GM18502 (cell line): ENCODE measurements around the gene ATP6V1B1.
"Not testable (repeated sequence)": the region's sequence is repeated elsewhere in the genome, so short reads cannot be mapped to it uniquely, and the experiment has no call there.

Experiments used
- ATAC-seq: cut with Tn5 transposase; IDR thresholded peaks from one replicate; pipeline ENCODE4 v1.9.1; 2021; ENCODE audit warnings: mild to moderate bottlenecking; ENCODE audit not compliant: unreplicated experiment, poor library complexity

ATP6V1B1 gene

DNA sequence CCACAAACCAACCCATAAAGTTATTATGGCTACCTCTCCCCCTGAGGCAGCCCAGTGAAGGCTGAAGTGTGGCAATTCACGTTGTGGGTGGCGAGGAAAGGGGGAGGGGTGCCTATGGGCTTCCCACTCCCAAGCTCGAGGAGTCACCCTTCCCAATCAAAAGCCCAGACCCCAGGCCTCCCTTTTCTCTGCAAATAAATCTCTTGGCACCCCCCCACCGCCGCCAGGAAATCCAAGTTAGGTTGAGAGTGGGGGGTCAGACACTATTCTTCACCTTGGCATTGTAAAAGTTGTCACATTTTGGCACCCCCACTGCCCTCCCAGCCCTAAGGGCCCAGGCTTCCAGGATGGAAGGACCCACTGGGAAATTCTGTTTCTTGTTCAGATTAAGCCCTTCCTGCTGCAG, 49.6 kb downstream of the ATP6V1B1 start:
- no peak for ATAC-seq

DNA sequence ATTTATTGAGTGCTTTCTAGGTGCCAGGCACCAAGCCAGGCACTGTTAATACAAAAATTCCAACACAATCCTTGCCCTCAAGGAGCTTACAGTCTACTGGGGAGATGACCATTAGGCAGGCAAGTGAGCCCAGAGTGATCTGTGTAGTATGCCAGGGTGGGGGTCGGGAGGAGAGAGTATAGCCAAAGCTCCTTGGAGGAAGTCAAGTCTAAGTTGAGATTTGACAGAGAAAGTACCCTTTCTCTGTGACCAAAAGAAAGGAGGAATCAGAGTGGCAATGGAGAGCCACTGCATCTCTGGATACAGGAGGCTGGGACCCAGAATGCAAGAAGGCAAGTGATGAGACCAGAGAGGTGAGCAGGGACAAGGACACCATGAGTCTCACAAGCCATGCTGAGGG, 50.3 kb downstream of the ATP6V1B1 start:
- no peak for ATAC-seq

DNA sequence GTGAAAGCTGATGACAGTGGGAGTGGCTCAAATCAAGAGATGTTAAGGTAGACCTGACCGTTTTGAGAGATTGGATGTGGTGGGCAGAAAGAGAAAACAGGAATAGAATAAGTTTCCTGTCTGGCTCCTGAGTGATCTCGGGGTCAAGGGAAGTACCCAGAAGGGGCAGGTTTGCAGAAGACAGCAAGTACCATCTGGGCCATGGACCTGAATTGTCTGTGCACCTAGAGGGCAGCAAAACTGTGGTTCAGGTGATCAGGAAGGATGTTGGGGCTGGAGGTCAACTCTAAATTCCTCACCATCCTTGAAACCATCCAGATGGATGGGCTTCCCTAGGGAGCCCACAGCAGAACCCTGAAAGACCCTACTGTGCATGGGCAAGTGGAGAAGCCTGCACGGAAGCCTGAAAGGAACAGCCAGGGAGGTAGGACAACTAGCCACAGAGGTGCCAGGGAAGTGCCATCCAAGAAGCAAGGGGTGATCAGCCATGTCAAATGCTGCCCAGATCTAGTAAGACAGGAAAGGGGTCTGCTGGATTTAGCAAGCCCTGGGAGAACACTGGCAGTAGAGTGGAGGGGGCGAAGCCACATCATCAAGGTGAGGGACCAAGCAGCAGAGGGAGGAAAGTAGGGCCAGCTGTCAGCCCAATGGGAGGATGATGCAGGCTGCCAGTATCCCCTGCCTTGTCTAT, 50.9 kb downstream of the ATP6V1B1 start:
- ATAC-seq: no peak

DNA sequence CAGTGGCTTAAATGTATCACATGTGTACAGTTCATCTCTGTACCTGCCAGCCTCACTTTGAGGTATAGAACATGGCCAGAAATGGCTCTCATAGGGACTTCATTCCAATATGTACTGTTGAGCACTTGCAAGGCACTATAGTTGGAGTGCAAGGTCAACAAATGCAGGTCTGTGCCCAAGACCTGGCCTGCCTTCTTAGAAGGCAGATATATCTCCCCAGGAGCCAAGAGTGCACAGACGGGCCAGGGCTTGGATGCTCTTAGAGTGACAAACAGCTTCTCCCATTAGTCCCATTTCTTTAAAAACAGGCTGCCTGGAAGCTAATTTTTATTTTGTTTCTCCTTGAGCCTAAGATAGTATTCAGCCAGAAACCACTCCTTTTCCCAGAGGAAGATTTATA, 51.7 kb downstream of the ATP6V1B1 start:
- no peak for ATAC-seq

DNA sequence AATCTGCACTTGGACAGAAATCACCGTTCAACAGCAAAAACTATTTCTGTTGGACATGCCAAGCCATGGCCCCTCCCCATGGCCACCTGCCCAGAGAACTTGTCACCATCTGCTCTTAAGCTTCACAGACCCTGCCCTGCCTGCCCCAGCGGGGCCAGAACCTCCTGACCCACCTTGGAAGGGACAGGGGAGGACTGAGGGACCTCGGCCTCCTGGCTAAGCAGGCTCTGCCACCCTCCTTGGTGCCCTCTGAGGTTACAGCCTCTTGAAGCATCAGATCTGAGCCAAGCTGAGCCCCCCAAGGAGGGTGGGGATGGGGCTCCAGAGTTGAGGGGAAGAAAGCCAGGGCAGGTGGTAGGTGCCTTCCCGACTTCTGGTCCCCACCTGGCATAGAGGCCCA, 52.5 kb downstream of the ATP6V1B1 start:
- ATAC-seq: no peak

DNA sequence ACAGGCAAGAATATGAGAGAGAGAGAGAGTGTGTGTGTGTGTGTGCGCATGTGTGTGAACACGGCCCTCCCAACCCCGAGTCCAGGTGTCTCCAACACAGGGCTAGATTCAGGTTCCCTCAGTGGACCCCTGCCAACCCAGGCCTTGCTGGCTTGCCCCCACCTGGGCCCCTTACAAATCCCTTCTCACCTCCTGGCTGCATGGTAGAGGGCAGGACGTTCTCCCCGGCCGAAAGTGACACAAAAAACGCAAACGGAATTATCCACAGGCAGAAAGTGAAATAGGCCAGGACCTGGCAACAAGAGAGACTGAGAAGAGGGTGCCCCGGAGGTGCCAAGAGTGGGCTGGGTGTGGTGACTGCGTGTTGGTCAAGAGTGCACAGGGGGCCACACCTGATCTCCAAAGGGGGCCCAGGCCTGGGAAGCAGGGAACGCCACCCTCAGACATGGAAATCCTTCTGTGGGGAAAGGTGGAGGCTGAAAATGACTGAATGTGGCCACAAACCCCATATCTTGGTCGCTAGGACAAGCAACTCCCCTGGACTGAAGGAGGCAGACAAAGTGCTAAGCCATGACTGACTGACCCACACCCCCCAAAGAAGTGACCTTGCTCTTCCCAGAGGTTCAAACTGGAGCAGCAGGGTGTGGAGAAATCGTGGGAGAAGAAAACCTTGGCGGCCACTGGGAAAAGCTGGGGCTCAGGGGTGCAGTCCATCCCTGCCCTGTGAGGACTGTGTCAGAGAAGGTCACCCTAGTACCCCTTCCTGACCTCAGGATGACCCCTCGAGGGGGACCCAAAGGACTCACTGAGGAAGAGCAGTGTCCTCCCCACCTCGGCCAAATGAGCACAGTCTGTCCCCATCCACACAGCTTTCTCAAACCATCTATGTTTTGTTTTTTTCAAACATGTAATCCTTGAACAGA, 53.3 kb downstream of the ATP6V1B1 start:
- ATAC-seq: no peak

DNA sequence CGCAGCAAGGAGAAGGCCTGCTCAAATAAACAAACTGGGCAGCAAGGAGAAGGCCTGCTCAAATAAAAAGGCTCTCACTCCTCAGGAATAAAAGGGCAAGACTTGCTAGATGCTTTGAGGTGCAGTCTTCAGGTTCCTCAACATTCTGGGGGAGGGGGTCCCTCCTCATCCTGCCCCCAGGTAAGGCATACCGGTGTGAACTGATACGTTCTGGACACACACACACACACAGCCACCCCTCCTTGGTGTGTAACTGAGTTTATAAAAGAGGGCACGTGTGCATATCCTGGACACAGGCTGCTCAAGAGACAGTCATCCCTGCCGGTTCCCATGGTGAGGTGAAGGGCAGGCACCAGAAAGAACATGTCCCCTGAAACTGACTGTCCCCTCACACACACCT, 54.5 kb downstream of the ATP6V1B1 start:
- no peak for ATAC-seq

DNA sequence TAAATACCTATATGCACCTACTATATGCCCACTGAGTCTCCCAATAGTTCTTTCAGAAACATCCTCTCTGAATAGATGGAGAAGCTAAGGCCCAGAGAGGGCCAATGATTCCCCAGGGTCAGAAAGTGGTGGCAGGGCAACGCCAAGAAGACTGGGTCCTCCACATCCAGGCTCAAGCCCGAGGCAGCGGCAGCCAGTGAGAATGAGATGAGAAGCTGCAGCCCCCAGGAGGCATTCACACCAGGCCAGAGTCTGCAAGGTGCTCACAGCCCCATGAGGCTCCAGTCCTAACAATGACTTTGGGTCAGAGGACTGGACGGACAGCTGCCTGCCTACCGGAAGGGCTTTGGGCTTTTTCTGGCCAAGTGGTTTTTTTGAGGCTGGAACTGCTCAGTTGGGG, 55.4 kb downstream of the ATP6V1B1 start:
- no peak for ATAC-seq

DNA sequence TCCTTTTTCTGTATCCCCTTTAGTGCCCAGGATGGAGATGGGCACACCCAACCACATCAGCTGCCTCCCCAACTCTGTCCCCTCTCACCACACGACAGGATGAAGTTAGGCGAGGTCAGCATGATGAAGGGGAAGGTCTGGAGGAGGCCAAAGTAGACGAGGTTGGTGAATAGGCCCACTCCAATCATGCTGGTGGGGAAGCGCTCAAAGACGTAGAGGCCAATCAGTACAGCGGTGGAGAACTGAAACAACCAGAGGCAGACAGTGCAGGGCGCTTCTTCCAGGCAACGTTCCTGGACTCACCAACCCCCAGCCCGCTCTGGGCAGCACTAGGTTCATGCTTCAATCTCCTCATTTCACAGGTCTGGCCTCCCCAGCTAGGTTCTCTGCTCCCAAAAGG, 56.0 kb downstream of the ATP6V1B1 start:
- ATAC-seq: no peak

DNA sequence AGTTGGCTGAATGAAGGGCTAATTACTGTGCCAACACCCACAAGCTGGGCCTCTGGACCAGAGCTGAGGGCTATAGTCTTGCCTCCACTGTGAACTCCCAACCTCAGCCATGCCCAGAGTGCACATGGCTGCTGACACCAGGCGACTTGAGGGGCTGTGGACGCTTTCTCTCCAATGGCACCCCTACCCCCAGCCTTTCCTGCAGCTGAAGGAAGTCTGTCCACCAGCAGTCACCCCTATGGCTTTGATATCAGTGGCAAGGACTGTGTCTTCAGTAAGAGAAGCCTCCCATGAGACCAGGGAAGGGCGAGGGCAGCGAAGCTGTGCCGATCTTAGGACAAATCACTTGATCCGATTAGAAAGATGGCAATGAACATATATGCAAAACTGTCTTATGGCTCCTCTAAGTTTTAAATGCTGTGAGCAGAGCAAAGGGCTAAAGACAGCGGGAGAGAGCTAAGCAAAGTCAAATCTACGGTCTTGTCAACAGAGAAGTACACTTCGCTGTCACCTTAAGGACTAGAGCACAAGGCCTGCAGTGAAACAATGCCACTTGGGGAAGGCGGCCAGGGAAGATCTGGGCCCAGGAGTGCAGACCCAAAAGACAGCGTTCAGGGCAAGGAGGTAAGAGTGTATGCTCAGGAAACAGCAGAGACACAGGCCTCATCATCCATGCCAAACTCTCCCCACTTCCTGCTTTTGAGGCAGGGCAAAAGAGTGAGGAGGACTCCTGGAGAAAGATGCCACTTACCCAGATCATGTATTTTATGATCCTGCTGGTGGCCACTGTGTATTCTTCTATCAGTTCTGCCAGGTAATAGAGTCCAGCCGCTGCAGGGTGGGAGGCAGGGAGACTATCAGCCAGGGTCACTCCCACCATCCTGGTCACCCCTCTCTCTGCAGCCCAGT, 57.5 kb downstream of the ATP6V1B1 start:
- no peak for ATAC-seq

DNA sequence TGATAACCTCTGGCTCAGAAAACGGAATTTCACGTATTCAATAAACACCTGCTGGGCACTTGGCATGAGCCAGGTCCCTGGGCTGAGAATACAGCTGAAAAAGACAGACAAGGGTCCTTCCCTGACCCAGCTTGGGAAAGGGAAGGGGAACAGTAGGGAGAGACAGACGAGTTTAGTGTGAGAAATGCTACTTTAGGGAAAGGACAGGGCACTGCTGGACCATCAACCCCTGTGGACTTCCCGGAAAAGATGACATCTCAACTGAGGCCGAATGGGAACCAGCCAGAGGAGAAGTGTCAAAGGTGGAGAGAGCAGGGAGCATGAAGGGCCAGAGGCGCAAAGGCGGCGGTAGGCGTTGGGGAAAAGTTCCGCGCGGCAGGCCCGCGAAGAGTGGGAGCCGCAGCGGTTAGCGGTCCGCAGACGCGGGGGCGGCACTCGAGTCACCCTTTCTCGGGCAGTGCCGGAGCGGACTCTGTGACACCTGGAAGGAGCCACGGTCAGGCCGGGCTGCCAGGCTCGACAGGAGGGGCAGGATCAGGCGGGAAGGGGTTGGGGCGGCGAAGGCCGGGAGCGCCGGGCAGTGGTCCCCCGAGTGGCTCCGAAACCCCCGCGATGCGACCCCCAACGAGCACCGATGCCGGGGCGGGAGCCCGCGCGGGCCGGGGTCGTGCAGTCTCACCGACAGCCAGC, 58.5 kb downstream of the ATP6V1B1 start:
- peak; percentile 30 for ATAC-seq

DNA sequence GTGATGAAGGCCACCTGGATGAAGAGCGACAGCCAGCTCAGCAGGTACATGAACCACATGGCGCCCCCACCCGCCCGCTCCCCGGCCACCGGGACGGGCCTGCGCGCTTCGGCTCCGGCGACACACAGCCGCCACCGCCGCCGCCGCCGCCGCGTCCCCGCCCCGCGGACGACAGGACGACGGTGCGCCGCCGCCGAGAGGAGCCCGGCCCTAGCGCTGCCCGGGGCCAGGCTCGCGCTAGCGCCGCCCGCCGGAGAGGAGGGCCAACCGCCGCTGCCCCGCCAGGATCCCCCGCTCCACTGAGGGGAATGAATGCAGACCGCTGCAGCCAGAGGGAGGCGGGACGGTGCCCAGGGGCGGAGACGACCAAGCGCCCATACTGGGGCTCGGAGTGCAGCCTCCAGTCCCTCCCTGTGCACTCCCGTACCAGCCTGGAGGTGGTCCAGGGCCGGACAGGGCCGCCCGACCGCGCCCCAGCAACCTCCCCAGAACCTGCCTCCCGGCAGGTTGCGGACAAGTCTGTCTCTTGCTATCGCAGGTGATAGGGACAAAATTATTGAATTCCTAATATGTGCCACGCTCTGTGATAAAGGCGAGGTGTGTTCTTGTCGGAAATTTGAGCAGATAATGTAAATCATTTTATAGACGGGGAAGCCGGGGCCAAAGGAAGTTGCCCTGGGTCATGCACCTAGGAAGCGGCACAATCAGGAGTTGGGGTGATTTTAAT, 59.2 kb downstream of the ATP6V1B1 start, which contains the start of gene TEX261:
TEX261 (minus strand) TSS at position 175 of the 727 bp plus-strand sequence; CDS start at position 59, 116 bp downstream.
- peak; percentile 97 for ATAC-seq

DNA sequence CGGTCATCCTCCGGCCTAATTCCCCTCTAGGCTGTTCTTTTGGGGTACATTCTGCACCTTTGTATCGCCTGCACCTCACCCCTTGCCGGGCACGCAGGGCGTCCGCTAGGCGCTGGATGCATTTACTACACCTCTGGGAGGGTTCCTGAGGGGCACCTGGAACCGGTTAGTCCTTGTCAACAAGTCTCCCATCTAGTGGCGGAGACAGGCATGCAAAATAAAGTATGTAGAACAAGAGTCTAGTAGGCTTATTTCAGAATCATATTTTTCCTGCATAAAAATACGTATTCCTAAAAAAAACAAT, 59.7 kb downstream of the ATP6V1B1 start:
- ATAC-seq: peak; percentile 46

DNA sequence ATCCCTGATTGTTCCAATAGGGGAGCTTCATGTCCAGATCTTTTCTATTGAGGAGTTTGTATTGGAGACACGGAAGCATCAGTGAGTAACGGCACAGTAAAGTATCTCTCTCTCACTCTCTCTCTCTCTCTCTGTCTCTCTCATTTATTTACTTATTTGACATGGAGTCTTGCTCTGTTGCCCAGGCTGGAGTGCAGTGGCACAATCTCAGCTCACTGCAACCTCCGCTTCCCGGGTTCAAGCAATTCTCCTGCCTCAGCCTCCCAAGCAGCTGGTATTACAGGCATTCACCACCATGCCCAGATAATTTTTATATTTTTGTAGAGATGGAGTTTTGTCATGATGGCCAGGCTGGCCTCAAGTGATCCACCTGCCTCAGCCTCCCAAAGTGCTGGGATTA, 63.2 kb downstream of the ATP6V1B1 start:
- not testable (repeated sequence) for ATAC-seq

DNA sequence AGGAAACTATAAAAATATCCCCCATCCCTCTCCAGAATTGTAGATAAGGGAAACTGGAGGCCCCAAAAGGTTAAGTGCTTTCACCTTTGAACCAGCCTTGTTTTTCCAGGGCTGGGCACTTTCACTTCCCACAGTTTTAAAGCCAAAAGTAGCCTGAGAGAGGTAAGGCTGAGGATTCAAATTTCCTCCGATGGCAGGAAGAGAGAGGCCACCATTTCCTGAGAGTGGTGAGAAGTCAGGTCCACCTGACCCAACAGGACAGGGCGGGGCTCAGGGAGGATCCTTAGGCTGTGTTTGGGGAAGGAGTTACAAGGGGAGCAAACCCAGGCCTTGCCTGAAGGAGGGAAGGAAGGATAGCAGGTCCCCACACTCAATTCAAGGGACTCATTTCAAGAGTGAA, 63.7 kb downstream of the ATP6V1B1 start:
- no peak for ATAC-seq

DNA sequence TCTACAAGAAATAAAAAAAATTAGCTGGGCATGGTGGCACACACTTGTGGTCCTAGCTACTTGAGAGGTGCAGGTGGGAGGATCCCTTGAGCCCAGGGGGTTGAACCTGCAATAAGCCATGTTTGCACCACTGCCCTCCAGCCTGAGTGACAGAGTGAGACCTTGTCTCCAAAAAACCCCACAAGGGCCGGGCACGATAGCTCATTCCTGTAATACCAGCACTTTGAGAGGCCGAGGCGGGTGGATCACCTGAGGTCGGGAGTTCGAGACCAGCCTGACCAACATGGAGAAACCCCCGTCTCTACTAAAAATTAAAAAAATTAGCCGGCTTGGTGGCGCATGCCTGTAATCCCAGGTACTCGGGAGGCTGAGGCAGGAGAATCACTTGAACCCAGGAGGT, 64.2 kb downstream of the ATP6V1B1 start:
- not testable (repeated sequence) for ATAC-seq

DNA sequence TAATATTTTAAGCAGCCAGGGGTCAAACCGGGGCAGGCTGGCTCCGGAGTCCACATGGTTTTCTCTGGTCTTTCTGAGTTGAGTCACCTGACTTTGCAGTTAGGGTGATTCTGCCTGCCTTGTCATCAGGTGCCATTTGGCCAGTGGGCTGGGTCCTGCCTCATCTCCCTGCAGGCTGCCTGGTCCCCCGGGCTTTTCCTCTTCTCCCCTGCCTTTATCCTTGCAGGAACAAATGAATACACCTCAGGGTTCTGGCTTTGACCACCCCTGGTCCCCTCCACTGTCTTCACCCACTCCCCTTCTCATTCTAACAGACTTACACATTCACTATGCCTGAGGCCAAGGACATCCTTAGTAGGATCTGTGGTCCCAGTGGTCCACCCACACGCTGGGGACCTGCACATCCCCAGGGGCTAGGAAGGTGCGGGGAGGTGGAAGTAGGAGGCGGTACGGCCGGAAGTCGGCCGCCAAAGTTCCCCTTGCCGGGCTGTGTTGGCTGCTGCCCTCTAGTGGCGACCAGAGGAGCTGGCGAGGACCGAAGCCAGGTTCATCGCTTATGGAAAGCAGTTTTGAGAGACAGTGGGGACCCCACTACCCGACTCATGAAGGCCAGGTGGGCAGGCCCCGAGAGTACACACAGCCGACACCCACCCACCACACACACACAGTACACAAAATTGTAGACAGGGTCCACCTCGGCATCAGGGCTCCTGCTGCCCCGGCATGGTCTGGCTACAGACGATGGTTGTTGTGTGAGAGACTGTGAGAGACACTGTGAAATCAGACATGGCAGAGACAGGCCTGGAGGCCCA, 65.3 kb downstream of the ATP6V1B1 start:
- peak; percentile 90 for ATAC-seq

DNA sequence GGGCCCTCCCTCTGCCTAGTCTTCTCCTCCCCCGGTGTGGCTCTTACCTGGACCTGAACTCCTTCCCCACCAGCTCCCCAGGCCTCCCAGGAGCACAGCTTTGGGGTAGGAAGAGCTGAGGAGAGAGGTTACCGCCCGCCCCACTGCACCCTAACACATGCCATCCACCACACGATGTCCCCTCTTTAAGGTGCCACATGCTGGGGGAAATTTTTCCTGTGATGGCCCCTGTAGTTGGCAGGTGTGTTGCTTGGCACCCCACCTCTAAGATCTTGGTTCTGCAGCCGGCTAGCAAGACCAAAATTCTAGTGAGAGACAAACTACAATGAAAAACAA, 65.9 kb downstream of the ATP6V1B1 start:
- ATAC-seq: no peak
